Right ventricle myocardium inferior (tissue), 1 donor: ENCODE results near the gene MAP3K3. TPM values are rescaled to one million over a fixed set of nuclear protein-coding genes. Genes with fewer than 3 reads are reported as not detected.
"Not testable (repeated sequence)": the region's sequence is repeated elsewhere in the genome, so short reads cannot be mapped to it uniquely, and the experiment has no call there.

Experiments
- ATAC-seq: fragments of 200-7000 bp; cut with Tn5 transposase; one replicate; pipeline ENCODE4 v1.9.1; 2020; ENCODE audit warnings: mild to moderate bottlenecking, moderate library complexity
- DNase-seq: peaks from one replicate; pipeline ENCODE4 v3.0.0; 2021; ENCODE audit errors: missing footprints
- intact Hi-C: fragments of 100-400 bp; cut with DNase I; formaldehyde crosslinking; loops from one replicate; pipeline ENCODE4 v1.11.0; 2022
- total RNA-seq: library from RNA; stranded (reverse); fragmentation: NEBNext Ultra II Directional; extraction: Animal tissue kit (Norgen Biotek cat#: 25700); gene quantifications from one replicate; pipeline ENCODE4 v1.2.1, GENCODE V29; 2021
- donor health status: DM: no; HTN: yes; CAD: no; lungs with severe emphysema.

The MAP3K3 gene
- total RNA-seq, 1 donor from 2014 or later, result 38.4 TPM

GRCh38 chr17:63699638-63700527 lies 77.7 kb downstream of the MAP3K3 start, which contains the start of gene LIMD2:
Gene LIMD2 (minus strand): TSS chr17:63700125. CDS start chr17:63699298, 827 bp downstream.
- intact Hi-C loops, result loop anchor here (5.0 kb wide), 1 partner anchor 78 kb away; the partner anchor contains the start of gene MAP3K3
- peak; percentile 88 for DNase-seq
- peak; percentile 3 for ATAC-seq

GRCh38 chr17:63700528-63701455 lies 78.6 kb downstream of the MAP3K3 start:
- intact Hi-C loops, result no loop called here
- DNase-seq (peak; percentile 88), ATAC-seq (peak; percentile 65)

- DNase-seq (no peak), ATAC-seq (no peak)
- intact Hi-C loops, result no loop called here
Measured at GRCh38 chr17:63701456-63701820, 79.2 kb downstream of the MAP3K3 start.

GRCh38 chr17:63701868-63702720 lies 79.9 kb downstream of the MAP3K3 start:
- intact Hi-C loops, result no loop called here
- no peak for ATAC-seq
- peak; percentile 89 for DNase-seq

- intact Hi-C loops, result no loop called here
- DNase-seq (no peak), ATAC-seq (no peak)
Measured at GRCh38 chr17:63702721-63703015, 80.5 kb downstream of the MAP3K3 start.

- ATAC-seq, result no peak
- intact Hi-C loops, result no loop called here
- DNase-seq, result no peak
Measured at GRCh38 chr17:63703029-63703428, 80.8 kb downstream of the MAP3K3 start.

- intact Hi-C loops, result no loop called here
- no peak for ATAC-seq
- DNase-seq, result no peak
Measured at GRCh38 chr17:63703556-63704258, 81.5 kb downstream of the MAP3K3 start.

GRCh38 chr17:63704259-63704576 lies 82.0 kb downstream of the MAP3K3 start:
- no peak for DNase-seq
- no peak for ATAC-seq
- intact Hi-C loops, result no loop called here

GRCh38 chr17:63704836-63705235 lies 82.6 kb downstream of the MAP3K3 start:
- DNase-seq (no peak), ATAC-seq (no peak)
- intact Hi-C loops, result no loop called here

GRCh38 chr17:63705657-63706056 lies 83.4 kb downstream of the MAP3K3 start:
- intact Hi-C loops, result no loop called here
- no peak for DNase-seq
- no peak for ATAC-seq

GRCh38 chr17:63706336-63707082 lies 84.3 kb downstream of the MAP3K3 start:
- DNase-seq, result no peak
- ATAC-seq, result no peak
- intact Hi-C loops, result no loop called here

- DNase-seq, result no peak
- intact Hi-C loops, result no loop called here
- no peak for ATAC-seq
Measured at GRCh38 chr17:63707151-63707550, 84.9 kb downstream of the MAP3K3 start.

GRCh38 chr17:63709110-63709509 lies 86.9 kb downstream of the MAP3K3 start:
- ATAC-seq (no peak), DNase-seq (no peak)
- intact Hi-C loops, result no loop called here

- DNase-seq, result no peak
- ATAC-seq, result peak; percentile 75
- intact Hi-C loops, result no loop called here
Measured at GRCh38 chr17:63714550-63715277, 92.5 kb downstream of the MAP3K3 start.

GRCh38 chr17:63716426-63716825 lies 94.2 kb downstream of the MAP3K3 start:
- no peak for ATAC-seq
- no peak for DNase-seq
- intact Hi-C loops, result no loop called here

- intact Hi-C loops, result no loop called here
- ATAC-seq, result no peak
- DNase-seq, result no peak
Measured at GRCh38 chr17:63718988-63719387, 96.8 kb downstream of the MAP3K3 start.

GRCh38 chr17:63720194-63720593 lies 98.0 kb downstream of the MAP3K3 start:
- ATAC-seq, result not testable (repeated sequence)

More at GRCh38 chr17:63720194-63720593, 98.0 kb downstream of the MAP3K3 start:
- intact Hi-C loops, DNase-seq: not testable (repeated sequence)
